Fibroblast of the conjunctiva (primary cell): Measurements from ENCODE around the gene SLC6A3.

Source experiments
- DNase-seq: peaks from one replicate; pipeline ENCODE4 v3.0.0-alpha.2; 2010; ENCODE audit warnings: low read depth

SLC6A3 gene

DNA sequence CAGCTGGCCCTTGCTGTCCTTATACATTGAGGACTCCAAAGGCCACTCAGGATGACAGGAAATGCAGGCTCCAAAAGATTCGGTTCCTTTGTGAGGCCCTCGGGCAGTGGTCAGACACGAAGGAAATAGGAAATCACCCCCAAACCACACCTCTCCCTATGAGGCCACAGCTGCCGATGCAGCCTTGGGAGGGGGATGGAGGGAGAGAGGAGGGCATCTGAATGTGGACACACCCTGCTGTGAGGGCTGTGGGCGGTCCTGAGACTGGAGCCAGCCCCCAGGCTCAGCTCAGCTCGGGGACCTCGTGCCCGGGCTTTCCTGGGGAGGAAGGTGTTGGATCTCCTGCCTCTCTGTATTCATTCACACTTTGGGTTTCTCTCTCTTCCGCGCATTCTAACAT, 97.7 kb downstream of the SLC6A3 start:
- DNase-seq = no peak

DNA sequence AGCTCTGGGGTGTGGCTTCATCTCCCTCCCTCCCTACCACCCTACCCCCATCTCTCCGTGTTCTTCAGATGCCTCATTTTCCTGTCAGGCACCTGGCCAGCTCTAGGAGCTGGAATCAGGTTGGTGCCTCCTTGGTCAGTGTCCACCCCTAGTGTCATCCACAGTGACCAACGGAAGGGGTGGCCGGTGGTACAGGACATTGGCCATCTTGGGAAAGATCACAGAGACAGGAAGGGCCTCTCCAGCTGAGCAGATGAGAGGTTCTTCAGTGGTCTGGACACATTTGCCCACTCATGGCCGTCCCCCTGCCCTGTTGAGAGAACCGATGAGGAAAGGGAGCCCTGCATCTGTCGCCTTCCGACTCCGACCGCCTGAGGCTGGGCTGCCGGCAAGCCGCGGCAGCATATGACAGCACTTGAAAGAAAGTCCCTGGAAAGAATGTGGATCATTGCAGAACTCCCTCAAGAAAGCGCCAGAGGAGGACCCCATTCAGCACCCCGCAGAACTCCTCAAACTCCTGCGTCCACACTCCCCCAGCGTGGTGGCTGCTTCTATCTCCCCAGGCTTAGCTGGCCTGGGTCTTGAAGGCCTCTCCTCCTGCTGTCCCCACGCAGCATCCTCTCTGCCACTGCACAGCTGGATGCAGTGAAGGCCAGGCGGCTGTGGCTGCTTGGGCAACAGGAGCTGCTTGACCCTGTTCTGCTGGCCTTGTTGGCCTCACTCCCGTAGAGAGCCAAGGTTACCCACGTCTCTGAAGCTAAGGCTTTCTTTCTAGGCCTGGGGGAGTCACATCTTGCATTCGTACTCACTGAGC, 98.4 kb downstream of the SLC6A3 start:
- no peak for DNase-seq

DNA sequence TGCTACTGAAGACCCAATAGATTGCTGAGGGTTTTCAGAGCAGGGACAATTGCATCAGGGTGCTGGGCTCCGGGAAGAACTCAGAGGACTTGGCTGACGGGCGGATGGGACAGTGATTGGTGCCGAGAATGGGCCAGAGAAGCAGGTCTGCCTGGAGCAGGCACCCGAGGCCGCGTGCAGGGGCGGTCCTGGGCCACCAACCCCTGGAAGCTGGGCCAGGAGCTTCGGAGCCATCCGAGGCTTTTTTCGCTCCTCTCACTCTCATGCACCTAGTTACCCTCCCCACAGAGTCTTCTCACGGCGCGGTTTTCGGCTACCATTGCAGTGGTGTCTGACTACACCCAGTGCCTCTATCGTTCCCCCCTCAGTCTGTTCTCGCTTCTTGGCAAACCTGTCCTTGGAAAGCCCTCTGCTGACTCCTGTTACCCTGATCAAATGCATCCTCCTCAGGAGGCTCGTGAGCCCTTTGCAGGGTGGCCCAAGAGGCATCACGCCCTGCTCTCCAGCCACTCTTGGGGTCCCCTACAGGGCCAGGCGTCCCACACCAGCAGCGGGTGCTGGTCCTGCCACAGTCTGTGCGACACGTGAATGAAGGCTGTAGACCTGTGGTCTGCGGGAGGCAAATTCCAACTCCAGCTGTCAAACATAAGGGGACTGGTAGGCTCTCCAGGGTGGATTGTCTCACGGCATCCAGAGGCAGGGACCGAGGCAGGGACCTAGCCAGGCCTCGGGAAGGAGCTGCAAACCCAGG, 99.2 kb downstream of the SLC6A3 start:
- no peak for DNase-seq

DNA sequence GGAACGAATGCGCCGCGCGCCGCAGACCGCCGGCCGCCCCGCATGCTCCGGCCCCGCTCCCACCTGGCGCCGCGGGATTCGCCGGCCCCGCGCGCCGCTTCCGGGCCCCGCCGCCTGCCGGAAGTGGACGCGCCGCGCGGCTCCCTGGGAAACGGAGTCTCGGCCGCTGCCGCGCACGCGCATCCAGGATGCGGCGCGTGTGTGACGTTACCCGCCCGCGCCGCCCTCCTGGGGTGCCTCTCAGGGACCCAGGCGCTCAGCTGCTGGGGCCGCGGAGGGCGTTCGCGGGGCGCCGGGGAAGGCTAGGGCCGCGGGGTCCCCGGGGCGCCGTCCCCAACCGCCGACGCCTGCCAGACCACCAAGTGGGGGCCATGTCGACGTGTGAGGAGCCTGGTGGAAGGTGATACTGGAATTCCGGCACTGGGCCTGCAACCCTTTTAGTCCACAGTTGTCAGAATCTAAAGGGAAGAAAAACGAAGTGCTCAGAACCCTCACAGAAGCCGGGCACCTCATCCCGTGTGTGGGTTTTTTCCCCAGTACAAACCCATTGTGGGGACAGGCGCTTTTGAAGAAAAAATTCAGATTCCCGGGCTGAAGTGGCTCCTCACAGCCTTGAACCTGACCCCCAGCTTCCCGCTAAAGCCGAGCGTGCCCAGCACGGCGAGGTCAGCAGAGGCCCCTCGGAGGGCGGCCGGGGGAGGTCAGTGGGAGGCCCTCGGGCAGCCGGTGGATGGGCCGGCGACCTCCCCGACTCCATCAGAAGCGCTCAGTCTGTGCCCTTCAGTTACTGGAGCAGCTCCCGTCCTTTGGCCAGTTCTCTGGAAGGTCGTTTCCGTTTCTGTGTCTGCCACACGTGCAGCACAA, 100.0 kb downstream of the SLC6A3 start, which contains the start of gene CLPTM1L:
Gene CLPTM1L, minus strand, starts transcription at position 125 of the 864 bp plus-strand sequence. CDS start 258 bp downstream, outside the sequence.
- DNase-seq = peak; percentile 57

DNA sequence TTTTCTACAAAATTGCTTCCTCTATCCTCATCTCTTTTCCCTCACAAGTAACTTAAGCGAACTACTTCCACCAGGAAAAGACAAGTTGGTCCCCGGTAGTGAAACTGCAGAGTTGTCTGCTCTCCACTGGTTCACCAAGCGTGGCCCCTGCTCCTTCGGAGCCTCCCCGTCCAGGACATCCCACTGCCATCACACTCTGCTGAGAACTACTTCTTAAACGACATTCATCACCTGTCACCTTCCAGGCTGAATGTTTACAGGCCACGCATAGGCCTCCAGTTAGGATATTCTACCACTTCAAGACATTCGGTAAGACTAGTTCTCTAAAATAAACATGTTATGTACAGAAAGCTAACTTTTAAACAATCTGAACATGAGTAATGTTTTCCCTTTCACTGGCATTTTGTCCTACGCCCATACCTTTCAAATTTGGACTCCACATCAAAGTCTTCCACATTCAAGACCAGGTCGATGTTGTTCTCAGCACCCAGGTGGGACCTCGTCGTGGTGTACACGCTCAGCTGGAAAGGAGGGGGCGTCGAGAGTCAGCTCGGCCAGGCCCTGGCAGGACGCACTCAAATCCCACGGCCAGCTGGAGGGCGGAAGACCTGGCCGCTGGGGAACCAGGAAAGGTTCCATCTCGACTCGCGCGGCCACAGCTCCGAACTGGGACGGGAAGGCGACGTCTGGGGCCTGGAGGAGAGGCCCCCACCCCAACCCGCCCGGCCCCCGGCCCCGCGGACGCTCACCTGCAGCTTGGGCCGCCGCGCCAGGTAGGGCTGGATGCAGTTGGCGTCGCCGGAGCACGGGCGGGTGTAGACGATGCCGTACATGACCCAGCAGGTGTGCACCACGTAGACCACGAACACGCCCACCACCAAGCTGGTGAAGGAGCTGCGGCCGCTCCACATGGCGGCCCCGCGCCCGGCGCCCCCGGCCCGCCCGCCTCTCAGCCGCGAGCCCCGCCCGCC, 101.0 kb downstream of the SLC6A3 start:
- DNase-seq = no peak

DNA sequence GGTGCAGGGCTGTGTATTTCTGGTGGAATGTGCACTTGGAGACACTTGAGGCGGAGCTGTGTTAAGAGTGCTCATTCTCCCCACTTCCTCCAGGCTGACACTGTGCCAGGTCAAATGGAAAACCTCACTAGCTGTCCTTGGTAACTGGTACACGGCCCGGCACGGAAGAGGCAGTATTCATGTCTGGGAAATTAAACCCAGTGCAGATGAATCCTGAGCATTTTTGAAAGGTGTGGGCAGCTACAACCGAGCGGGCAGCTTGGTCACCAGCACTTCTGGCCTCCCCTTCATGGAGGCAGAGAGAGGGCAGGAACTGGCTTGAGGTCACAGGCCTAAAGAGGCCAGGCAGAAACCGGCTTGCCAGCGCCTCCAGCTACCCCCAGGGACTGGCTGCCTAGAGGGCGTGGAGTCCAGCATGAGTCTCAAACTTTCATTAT, 101.9 kb downstream of the SLC6A3 start:
- DNase-seq = no peak
